Measurements from ENCODE around the gene PCDHA4.
"Not testable (repeated sequence)": the region's sequence is repeated elsewhere in the genome, so short reads cannot be mapped to it uniquely, and the experiment has no call there.

PCDHA4 gene

DNA sequence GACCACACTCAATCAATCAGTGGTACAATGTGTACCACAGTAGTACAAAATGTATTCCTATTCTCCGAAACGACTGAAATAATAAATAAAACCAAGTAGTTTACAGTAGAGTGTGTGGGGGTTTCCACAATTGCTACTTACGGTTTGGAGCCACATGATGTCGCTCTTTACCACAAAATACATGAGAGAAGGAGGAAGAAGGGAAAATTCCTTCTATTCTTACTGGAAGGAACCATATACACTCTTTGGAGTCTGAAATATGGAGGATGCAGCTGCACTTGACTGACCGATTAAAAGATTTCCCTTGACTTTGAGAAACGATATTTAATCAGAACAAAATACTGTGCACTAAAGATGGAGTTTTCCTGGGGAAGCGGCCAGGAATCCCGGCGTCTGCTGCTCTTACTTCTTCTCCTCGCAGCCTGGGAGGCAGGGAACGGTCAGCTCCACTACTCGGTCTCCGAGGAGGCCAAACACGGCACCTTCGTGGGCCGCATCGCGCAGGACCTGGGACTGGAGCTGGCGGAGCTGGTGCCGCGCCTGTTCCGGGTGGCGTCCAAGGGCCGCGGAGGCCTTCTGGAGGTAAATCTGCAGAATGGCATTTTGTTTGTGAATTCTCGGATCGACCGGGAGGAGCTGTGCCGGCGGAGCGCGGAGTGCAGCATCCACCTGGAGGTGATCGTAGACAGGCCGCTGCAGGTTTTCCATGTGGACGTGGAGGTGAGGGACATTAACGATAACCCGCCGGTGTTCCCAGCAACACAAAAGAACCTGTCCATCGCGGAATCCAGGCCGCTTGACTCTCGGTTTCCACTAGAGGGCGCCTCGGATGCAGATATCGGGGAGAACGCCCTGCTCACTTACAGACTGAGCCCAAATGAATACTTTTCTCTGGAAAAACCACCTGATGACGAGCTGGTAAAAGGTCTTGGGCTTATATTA, at the start of gene PCDHA4:
Gene PCDHA4, plus strand, starts transcription at position 235 of the 942 bp plus-strand sequence.
- peak; percentile 53 for DNase-seq (ENCODE audit: low spot score)

DNA sequence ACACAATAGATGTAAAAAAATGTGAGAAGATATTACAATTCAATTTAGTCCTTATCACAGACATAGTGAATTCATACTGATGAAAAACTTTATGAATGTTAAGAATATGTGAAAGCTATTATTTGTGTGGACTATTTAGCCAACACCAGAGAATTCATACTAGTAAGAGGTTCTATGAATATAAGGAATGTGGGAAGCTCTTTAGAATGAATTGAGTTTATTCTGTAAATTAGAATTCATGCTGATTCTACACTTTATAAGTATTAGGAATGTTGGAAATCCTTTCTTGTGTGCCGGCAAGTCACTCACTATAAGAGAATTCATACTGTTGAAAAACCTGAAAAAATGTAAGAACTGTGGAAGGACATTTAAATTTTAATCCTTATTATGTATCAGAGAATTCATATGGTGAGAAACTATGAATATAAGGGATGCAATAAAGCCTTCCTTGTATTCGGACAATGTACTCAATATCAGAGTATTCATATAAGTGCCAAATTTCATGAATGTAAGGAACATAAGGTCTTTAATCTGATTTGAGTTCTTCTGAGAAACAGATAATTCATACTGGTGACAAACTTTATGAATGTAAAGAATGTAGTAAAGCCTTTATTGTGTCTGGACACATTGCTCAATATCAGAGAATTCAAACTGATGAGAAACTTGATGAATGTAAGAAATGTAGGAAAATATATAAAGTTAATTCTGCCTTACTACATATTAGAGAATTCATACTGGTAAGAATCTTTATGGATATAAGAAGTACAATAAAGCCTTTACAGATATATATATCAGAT, 42.5 kb upstream of the PCDHA4 start:
- DNase-seq (ENCODE audit: low spot score), result peak; percentile 2

DNA sequence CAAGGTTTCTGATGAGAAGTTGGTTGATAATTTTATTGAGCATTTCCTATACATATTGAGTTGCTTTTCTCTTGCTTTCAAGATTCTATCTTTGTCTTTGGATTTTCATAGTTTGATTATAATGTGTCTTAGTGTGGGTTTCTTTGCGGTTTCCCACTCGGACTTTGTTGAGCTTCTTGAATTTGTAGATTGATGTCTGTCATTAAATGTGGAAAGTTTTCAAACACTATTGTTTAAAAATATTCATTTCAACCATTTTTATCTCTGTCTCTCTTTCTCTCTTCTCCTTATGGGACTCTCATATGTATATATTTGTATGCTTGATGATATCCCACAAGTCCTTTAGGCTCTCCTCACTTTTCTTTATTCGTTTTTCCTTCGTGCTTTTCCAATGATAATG, 39.4 kb upstream of the PCDHA4 start:
- no peak for DNase-seq (ENCODE audit: low spot score)

DNA sequence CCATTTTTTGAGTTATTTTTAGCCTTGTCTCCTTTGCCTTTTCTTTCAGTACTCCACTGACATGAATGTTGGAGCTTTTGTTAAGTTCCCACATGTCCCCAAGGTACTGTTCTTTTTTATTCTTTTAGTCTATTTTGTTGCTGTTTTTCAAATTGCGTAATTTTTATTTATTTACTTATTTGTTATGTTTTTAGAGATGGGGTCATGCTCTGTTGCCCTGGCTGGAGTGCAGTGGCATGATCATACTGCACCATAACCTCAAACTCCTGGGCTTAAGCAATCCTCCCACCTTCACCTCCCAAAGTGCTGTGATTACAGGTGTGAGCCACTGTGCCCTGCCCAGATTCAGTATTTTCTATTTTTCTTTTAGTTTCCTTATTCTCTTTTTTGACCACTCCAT, 26.4 kb upstream of the PCDHA4 start:
- DNase-seq (ENCODE audit: low spot score), result no peak

DNA sequence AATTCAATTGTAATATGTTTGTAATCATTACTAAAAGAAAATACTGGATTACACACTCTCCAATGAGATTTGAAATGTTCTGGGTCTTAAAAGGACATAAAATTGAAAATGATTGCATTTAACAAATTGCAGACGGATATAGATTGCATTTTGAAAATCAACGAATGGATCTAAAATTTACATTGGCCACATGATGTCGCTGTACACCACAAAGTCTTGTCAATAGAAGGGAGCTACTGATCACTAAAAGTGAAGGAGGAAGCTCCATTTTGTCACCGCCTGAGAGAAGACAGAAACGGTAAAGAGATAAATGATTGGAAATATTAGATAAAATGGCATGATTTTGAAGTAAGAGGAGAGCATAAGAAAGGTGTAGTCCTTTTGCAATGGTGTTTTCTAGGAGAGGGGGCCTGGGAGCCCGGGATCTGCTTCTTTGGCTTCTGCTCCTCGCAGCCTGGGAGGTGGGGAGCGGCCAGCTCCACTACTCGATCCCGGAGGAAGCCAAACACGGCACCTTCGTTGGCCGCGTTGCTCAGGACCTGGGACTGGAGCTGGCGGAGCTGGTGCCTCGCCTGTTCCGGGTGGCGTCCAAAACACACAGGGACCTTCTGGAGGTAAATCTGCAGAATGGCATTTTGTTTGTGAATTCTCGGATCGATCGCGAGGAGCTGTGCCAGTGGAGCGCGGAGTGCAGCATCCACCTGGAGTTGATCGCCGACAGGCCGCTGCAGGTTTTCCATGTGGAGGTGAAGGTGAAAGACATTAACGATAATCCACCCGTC, 20.8 kb upstream of the PCDHA4 start, which contains the start of gene PCDHA1:
Gene PCDHA1, plus strand, starts transcription at position 236 of the 782 bp plus-strand sequence.
- peak; percentile 21 for DNase-seq (ENCODE audit: low spot score)

DNA sequence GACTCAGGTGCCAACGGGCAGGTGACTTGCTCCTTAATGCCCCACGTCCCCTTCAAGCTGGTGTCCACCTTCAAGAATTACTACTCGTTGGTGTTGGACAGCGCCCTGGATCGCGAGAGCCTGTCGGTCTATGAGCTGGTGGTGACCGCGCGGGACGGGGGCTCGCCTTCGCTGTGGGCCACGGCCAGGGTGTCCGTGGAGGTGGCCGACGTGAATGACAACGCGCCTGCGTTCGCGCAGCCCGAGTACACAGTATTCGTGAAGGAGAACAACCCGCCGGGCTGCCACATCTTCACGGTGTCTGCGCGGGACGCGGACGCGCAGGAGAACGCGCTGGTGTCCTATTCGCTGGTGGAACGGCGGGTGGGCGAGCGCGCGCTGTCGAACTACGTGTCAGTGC, 19.4 kb upstream of the PCDHA4 start:
- DNase-seq (ENCODE audit: low spot score), result not testable (repeated sequence)

DNA sequence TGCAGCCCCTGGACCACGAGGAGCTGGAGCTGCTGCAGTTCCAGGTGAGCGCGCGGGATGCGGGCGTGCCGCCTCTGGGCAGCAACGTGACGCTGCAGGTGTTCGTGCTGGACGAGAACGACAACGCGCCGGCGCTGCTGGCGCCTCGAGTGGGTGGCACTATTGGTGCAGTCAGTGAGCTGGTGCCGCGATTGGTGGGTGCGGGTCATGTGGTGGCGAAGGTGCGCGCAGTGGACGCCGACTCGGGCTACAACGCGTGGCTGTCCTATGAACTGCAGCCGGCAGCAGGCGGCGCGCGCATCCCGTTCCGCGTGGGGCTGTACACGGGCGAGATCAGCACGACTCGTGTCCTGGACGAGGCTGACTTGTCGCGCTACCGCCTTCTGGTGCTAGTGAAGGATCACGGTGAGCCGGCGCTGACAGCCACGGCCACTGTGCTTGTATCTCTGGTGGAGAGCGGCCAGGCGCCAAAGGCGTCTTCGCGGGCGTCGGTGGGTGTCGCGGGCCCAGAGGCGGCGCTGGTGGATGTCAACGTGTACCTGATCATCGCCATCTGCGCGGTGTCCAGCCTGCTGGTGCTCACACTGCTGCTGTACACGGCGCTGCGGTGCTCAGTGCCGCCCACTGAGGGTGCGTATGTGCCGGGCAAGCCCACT, 18.9 kb upstream of the PCDHA4 start:
- not testable (repeated sequence) for DNase-seq (ENCODE audit: low spot score)

DNA sequence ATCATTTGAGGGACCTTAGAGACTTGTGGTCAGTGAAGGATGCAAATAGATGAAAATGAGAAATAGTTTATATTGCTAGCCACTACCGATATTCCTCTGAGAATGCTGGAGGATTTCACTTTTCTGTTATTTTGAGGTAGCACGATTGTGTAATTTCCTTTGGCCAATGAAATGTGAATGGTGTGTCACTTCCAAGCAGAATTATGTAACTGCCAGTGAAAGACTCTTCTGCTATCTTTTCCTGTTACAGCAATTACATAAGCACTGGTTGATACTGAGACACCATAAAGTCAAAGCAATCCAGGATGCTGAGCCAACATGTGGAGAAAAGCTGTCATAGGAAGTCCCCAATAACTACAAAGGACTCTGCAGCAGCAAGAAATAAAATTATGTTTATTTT, 15.8 kb upstream of the PCDHA4 start:
- no peak for DNase-seq (ENCODE audit: low spot score)

DNA sequence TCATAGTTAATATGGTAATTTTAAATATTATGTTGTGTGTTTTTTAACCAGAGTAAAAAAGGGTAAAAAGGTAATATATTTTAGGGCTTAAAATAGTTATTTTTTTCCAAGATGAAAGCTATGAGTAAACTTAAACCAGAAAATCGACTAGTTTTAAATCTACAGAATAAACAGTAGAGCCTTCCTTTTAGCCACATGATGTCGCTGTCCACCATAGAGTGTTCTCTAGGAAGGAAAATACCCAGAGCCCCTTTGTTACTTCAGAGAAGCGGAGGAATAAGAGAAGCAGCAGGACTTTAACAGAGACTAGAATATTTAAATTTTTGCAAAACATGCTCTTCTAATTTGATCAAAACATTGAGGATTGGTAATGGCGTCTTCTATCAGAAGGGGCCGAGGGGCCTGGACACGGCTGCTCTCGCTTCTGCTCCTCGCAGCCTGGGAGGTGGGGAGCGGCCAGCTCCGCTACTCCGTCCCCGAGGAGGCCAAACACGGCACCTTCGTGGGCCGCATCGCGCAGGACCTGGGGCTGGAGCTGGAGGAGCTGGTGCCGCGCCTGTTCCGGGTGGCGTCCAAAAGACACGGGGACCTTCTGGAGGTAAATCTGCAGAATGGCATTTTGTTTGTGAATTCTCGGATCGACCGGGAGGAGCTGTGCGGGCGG, 12.1 kb upstream of the PCDHA4 start, which contains the start of gene PCDHA2:
Gene PCDHA2, plus strand, starts transcription at position 258 of the 664 bp plus-strand sequence.
- peak; percentile 18 for DNase-seq (ENCODE audit: low spot score)

DNA sequence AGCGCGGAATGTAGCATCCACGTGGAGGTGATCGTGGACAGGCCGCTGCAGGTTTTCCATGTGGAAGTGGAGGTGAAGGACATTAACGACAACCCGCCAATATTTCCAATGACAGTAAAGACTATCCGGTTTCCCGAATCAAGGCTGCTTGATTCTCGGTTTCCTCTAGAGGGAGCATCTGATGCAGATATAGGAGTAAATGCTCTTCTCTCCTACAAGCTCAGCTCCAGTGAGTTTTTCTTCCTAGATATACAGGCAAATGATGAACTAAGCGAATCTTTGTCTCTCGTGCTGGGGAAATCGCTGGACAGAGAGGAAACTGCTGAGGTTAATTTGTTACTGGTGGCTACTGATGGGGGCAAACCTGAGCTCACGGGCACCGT, 11.6 kb upstream of the PCDHA4 start:
- DNase-seq (ENCODE audit: low spot score), result peak; percentile 27

DNA sequence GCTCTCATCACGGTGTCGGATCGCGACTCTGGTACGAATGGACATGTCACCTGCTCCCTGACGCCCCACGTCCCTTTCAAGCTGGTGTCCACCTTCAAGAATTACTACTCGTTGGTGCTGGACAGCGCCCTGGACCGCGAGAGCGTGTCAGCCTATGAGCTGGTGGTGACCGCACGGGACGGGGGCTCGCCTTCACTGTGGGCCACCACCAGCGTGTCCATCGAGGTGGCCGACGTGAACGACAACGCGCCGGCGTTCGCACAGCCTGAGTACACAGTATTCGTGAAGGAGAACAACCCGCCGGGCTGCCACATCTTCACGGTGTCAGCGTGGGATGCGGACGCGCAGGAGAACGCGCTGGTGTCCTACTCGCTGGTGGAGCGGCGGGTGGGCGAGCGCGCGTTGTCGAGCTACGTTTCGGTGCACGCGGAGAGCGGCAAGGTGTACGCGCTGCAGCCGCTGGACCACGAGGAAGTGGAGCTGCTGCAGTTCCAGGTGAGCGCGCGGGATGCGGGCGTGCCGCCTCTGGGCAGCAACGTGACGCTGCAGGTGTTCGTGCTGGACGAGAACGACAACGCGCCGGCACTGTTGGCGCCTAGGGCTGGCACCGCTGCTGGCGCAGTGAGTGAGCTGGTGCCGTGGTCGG, 10.7 kb upstream of the PCDHA4 start:
- not testable (repeated sequence) for DNase-seq (ENCODE audit: low spot score)

DNA sequence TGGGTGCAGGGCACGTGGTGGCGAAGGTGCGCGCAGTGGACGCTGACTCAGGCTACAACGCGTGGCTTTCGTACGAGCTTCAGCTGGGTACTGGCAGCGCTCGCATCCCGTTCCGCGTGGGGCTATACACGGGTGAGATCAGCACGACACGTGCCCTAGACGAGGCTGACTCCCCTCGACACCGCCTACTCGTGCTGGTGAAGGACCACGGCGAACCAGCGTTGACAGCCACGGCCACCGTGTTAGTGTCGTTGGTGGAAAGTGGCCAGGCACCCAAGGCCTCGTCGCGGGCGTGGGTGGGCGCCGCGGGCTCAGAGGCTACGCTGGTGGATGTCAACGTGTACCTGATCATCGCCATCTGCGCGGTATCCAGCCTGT, 10.2 kb upstream of the PCDHA4 start:
- DNase-seq (ENCODE audit: low spot score), result no peak

DNA sequence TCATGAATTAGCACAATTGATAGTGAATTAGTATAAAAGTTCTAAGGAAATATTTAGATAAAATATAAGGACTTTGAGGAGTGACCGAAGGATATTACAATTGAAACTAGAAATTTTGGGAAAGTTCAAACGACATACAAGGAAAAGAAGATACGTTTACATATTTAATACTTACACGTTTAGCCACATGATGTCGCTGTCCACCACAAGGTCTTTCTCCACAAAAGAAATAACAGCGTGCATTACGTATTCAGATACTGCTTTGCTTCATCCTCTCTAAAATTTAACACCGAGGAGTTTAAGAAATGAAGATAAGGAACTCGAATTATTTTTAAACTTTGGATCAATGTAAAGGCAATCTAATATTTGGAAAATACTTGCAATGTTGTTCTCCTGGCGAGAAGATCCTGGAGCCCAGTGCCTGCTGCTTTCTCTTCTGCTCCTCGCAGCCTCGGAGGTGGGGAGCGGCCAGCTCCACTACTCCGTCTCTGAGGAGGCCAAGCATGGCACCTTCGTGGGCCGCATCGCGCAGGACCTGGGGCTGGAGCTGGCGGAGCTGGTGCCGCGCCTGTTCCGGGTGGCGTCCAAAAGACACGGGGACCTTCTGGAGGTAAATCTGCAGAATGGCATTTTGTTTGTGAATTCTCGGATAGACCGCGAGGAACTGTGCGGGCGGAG, 5.9 kb upstream of the PCDHA4 start, which contains the start of gene PCDHA3:
Gene PCDHA3, plus strand, starts transcription at position 242 of the 678 bp plus-strand sequence.
- DNase-seq (ENCODE audit: low spot score), result peak; percentile 41

DNA sequence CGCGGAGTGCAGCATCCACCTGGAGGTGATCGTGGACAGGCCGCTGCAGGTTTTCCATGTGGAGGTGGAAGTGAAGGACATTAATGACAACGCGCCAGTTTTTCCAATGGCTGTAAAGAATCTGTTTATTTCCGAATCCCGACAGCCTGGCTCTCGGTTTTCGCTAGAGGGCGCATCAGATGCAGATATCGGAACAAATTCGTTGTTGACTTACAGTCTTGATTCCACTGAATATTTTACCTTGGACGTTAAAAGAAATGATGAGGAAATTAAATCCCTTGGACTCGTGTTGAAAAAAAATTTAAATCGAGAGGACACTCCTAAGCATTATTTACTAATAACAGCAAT, 5.4 kb upstream of the PCDHA4 start:
- DNase-seq (ENCODE audit: low spot score), result peak; percentile 12

DNA sequence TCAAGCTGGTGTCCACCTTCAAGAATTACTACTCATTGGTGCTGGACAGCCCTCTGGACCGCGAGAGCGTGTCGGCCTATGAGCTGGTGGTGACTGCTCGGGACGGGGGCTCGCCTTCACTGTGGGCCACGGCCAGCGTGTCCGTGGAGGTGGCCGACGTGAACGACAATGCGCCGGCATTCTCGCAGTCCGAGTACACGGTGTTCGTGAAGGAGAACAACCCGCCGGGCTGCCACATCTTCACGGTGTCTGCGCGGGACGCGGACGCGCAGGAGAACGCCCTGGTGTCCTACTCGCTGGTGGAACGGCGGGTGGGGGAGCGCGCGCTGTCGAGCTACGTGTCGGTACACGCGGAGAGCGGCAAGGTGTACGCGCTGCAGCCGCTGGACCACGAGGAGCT, 4.5 kb upstream of the PCDHA4 start:
- DNase-seq (ENCODE audit: low spot score), result not testable (repeated sequence)

DNA sequence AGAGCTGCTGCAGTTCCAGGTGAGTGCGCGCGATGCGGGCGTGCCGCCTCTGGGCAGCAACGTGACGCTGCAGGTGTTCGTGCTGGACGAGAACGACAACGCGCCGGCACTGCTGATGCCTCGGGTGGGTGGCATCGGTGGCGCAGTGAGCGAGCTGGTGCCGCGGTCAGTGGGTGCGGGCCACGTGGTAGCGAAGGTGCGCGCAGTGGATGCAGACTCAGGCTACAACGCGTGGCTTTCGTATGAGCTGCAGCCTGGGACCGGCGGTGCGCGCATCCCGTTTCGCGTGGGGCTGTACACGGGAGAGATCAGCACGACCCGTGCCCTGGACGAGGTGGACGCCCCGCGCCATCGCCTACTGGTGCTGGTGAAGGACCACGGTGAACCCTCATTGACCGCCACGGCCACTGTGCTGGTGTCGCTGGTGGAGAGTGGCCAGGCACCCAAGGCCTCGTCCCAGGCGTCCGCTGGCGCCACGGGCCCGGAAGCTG, 4.0 kb upstream of the PCDHA4 start:
- DNase-seq (ENCODE audit: low spot score), result no peak

DNA sequence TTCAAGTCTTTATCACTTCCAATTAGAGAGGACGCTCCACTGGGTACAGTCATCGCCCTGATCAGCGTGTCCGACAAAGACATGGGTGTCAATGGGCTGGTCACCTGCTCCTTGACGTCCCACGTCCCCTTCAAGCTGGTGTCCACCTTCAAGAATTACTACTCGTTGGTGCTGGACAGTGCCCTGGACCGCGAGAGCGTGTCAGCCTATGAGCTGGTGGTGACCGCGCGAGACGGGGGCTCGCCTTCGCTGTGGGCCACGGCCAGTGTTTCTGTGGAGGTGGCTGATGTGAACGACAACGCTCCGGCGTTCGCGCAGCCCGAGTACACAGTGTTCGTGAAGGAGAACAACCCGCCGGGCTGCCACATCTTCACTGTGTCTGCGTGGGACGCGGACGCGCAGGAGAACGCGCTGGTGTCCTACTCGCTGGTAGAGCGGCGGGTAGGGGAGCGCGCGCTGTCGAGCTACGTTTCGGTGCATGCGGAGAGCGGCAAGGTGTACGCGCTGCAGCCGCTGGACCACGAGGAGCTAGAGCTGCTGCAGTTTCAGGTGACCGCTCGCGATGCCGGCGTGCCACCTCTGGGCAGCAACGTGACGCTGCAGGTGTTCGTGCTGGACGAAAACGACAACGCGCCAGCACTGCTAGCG, 1.5 kb downstream of the PCDHA4 start:
- DNase-seq (ENCODE audit: low spot score), result not testable (repeated sequence)

DNA sequence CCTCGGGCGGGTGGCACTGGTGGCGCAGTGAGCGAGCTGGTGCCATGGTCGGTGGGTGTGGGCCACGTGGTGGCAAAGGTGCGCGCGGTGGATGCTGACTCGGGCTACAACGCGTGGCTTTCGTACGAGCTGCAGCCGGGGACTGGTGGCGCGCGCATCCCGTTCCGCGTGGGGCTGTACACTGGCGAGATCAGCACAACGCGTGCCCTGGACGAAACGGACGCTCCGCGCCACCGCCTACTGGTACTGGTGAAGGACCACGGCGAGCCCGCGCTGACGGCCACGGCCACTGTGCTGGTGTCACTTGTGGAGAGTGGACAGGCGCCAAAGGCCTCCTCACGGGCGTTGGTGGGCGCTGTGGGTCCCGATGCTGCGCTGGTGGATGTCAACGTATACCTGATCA, 2.0 kb downstream of the PCDHA4 start:
- no peak for DNase-seq (ENCODE audit: low spot score)

All from kidney tubule cell (primary cell).